AG10803 (cell line): ENCODE data around the gene LUC7L3.
"Not testable (repeated sequence)": the region's sequence is repeated elsewhere in the genome, so short reads cannot be mapped to it uniquely, and the experiment has no call there.

Source experiments
- DNase-seq: peaks from one replicate; pipeline ENCODE4 v3.0.0; 2010; ENCODE audit warnings: low read depth
- H3K4me3 ChIP-seq: 2 replicates; pipeline ENCODE4 v1.5.1; 2011; ENCODE audit warnings: mild to moderate bottlenecking, low read length, control low read depth
- TF ChIP-seq, protein P1 (sequence below): conservative IDR thresholded peaks from 2 replicates; pipeline ENCODE4 v1.5.1; 2011; ENCODE audit warnings: mild to moderate bottlenecking, low read length, control low read depth, inconsistent platforms

The LUC7L3 gene

DNA sequence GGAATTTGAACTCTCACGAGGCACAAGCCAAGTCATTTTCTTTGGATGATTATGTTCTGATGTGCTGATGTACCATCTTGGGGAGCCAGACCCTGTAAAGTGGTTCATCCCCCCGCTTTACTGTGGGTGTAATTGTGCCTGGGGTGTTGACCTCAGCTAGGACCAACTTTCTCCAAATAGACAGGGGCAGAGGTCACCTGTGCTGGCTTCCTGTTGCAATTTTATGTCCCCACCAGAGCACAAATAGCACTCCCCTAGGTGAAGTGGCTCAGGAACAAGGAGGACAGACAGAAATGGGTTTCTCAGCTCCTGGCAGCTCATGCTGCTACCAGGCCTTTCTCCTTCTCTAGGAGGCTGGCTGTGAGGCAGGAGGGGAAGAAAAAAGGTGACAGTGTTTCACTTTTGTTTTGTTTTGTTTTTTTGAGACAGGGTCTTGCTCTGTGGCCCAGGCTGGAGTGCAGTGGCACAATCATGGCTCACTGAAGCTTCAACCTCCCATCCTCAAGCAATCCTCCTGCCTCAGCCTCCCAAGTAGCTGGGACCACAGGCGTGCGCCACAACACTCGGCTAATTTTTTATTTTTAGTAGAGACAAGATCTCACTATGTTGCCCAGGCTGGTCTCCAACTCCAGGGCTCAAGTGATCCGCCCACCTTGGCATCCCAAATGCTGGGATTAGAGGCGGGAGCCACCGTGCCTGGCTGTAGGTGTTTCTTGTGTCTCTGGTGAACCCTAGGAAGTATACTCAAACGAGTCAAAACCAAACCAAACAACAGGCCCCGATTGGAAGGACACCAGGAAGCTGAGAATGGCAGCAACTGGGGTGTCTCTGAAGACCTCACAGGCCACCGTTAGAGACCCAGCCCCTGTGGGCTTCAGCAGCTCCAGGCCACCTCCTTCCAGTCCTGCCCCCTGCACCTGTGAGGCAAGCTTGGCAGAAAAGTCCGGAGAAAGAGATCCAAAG is 83.5 kb downstream of the LUC7L3 start:
- TF ChIP-seq, protein P1, sequence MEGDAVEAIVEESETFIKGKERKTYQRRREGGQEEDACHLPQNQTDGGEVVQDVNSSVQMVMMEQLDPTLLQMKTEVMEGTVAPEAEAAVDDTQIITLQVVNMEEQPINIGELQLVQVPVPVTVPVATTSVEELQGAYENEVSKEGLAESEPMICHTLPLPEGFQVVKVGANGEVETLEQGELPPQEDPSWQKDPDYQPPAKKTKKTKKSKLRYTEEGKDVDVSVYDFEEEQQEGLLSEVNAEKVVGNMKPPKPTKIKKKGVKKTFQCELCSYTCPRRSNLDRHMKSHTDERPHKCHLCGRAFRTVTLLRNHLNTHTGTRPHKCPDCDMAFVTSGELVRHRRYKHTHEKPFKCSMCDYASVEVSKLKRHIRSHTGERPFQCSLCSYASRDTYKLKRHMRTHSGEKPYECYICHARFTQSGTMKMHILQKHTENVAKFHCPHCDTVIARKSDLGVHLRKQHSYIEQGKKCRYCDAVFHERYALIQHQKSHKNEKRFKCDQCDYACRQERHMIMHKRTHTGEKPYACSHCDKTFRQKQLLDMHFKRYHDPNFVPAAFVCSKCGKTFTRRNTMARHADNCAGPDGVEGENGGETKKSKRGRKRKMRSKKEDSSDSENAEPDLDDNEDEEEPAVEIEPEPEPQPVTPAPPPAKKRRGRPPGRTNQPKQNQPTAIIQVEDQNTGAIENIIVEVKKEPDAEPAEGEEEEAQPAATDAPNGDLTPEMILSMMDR: no peak
- no peak overlapping the region for H3K4me3 ChIP-seq
- no peak for DNase-seq

DNA sequence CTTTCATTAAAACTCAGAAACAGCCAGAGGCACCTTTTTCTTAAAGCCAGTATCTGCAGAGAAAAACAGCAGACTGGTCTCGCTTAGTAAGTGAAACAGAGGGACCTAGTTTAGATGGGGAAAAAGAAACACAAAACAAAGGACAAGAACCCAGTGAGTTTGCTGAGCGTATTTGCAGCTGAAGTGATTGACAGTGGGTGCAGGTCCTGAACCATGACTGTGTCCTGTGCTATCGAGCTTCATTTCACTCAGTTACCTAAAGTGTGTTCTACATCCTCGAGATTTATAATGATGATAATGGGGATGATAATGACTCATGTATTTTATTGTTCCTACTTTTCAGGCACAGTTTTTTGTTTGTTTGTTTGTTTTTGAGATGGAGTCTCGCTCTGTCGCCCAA is 84.3 kb downstream of the LUC7L3 start:
- H3K4me3 ChIP-seq: no peak overlapping the region
- DNase-seq: no peak
- TF ChIP-seq, protein P1: no peak

DNA sequence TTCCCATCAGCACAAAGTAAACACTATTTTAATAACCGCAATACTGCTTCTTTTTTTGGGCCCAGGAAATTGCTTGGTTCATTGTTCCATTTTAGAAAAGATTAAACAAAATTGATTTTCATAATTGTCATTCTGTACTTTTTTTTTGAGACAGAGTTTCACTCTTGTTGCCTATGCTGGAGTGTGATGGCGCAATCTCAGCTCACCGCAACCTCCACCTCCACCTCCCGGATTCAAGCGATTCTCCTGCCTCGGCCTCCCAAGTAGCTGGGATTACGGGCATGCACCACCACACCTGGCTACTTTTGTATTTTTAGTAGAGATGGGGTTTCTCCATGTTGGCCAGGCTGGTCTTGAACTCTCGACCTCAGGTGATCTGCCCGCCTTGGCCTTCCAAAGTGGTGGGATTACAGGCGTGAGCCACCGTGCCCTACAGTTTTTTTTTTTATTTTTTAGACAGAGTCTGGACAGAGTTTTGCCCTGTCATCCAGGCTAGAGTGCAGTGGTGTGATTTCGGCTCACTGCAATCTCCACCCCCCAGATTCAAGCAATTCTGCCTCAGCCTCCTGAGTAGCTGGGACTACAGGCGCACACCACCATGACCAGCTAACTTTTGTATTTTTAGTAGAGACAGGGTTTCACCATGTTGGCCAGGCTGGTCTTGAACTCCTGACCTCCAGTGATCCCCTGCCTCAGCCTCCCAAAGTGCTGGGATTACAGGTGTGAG is 85.5 kb downstream of the LUC7L3 start:
- not testable (repeated sequence) for DNase-seq, H3K4me3 ChIP-seq

DNA sequence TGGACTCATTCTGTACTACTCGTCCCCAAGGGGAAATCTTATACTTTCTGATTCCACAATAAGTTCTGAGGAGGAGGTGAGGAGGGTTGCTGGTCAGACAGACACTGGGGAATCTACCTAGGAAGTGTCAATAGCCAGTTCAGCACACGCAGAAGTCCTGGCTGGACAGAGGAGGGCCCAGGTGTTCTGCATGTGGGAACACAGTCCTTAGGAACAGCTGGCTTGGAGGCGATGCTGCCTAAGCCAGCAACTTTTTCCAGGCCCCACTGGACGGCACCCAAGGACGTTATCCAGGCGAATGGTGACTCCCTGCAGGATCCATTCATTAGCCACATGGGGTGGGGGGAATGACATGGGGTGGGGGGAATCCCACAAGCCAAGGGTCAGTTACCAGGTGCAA is 86.1 kb downstream of the LUC7L3 start:
- TF ChIP-seq, protein P1: no peak
- no peak overlapping the region for H3K4me3 ChIP-seq
- no peak for DNase-seq
